K562 (cell line): Measurements from ENCODE around the gene NAIF1. TPM values are rescaled to one million over a fixed set of nuclear protein-coding genes. Genes with fewer than 3 reads are reported as not detected.
A peak's percentile ranks its signal among the peaks of the same experiment; 100 is the strongest.

Experiments used
- ARNT ChIP-seq, 2 experiments: fragments of 450-650 bp; IDR thresholded peaks; 2 replicates each; pipeline ENCODE4 v1.6.1; 2016; ENCODE audit warnings: mild to moderate bottlenecking in 1 of 2
- EHMT2 ChIP-seq: fragments of 450-650 bp; IDR thresholded peaks from 2 replicates; pipeline ENCODE4 v1.6.1; 2018; ENCODE audit warnings: antibody characterized with exemption
- FOSL1 ChIP-seq: fragments of 200-800 bp; sonication (Bioruptor generic); conservative IDR thresholded peaks from 2 replicates; pipeline ENCODE4 v1.6.1; 2016; ENCODE audit warnings: missing genetic modification characterization, missing compliant biosample characterization
- GATA2 ChIP-seq: sonication (generic); formaldehyde crosslinking; IDR thresholded peaks from 2 replicates; pipeline ENCODE4 v1.4.0; 2020; ENCODE audit warnings: mild to moderate bottlenecking, missing genetic modification reagents
- KLF16 ChIP-seq: IDR thresholded peaks from 2 replicates; pipeline ENCODE4 v1.6.1; 2016; ENCODE audit warnings: antibody characterized with exemption
- MTA1 ChIP-seq: fragments of 450-650 bp; IDR thresholded peaks from 2 replicates; pipeline ENCODE4 v1.6.1; 2017; ENCODE audit warnings: borderline replicate concordance
- NFE2 ChIP-seq: IDR thresholded peaks from 2 replicates; pipeline ENCODE4 v1.6.1; 2014; ENCODE audit warnings: antibody characterized with exemption, low read depth
- RCOR1 ChIP-seq, 2 experiments: IDR thresholded peaks; 2 replicates each; pipeline ENCODE4 v1.6.1; 2012; ENCODE audit warnings: low read depth in 2 of 2, low read length in 2 of 2, borderline replicate concordance in 1 of 2, improper control_type of control experiment in 1 of 2
- TEAD4 ChIP-seq, 2 experiments: sonication (generic) in 1 of 2; formaldehyde crosslinking in 1 of 2; IDR thresholded peaks; 2 replicates each; pipeline versions ENCODE4 v1.6.1 to v1.8.0; 2012 to 2022; ENCODE audit warnings: borderline replicate concordance in 1 of 2, inconsistent platforms in 1 of 2, low read length in 1 of 2, mild to moderate bottlenecking in 1 of 2, missing genetic modification reagents in 1 of 2
- ZC3H8 ChIP-seq: fragments of 450-650 bp; IDR thresholded peaks from 2 replicates; pipeline ENCODE4 v1.6.1; 2017
- polyA plus RNA-seq, 8 experiments: library from polyadenylated mRNA; depleted of rRNA in 4 of 8; stranded (reverse) in 5 of 8; unstranded in 3 of 8; fragments of >200 nt; fragmentation: Nextera tagmentation in 2 of 8; fragmentation: Illumina TruSeq in 1 of 8; extraction: Ambion mirVana in 2 of 8; extraction: Trizol in 1 of 8; gene quantifications; 2 replicates each; pipeline versions ENCODE4 v1.2.1 to v1.2.3, GENCODE V29; 2011 to 2014; ENCODE audit warnings: inconsistent platforms in 1 of 8, missing spikeins in 1 of 8
- total RNA-seq, 7 experiments: library from RNA; depleted of rRNA in 6 of 7; stranded (reverse); fragments of >200 nt in 6 of 7; fragmentation: Illumina TruSeq in 2 of 7; extraction: Trizol in 2 of 7; gene quantifications; 2 replicates each; pipeline versions ENCODE4 v1.2.1 to v1.2.3, GENCODE V29; 2011 to 2021; ENCODE audit warnings: low replicate concordance in 1 of 7
- TF ChIP-seq, protein P1 (sequence below), 2 experiments: fragments of 450-650 bp; IDR thresholded peaks; 2 replicates each; pipeline ENCODE4 v1.6.1; 2016
- TF ChIP-seq, protein P2 (sequence below), 2 experiments: fragments of 250-450 bp in 1 of 2; fragments of 450-650 bp in 1 of 2; sonication (Bioruptor Pico) in 1 of 2; IDR thresholded peaks; 2 replicates each; pipeline versions ENCODE4 v1.6.1 to v1.8.0; 2016 to 2021; ENCODE audit warnings: mild to moderate bottlenecking in 2 of 2, moderate library complexity in 2 of 2, missing compliant biosample characterization in 1 of 2, missing genetic modification characterization in 1 of 2
- TF ChIP-seq, protein P3 (sequence below): sonication (generic); formaldehyde crosslinking; IDR thresholded peaks from 2 replicates; pipeline ENCODE4 v1.8.1; 2023; ENCODE audit warnings: mild to moderate bottlenecking, missing genetic modification reagents
- TF ChIP-seq, protein P4 (sequence below): fragments of 250-450 bp; sonication (Bioruptor Pico); IDR thresholded peaks from 2 replicates; pipeline ENCODE4 v1.5.0; 2022; ENCODE audit warnings: mild to moderate bottlenecking

The NAIF1 gene
- total and polyA plus RNA-seq, 9 of the 15 experiments (the other 6 are each of a cell fraction or from before 2014, with no cell fraction given): 4.8 to 26.6 (median 17.2) TPM

DNA sequence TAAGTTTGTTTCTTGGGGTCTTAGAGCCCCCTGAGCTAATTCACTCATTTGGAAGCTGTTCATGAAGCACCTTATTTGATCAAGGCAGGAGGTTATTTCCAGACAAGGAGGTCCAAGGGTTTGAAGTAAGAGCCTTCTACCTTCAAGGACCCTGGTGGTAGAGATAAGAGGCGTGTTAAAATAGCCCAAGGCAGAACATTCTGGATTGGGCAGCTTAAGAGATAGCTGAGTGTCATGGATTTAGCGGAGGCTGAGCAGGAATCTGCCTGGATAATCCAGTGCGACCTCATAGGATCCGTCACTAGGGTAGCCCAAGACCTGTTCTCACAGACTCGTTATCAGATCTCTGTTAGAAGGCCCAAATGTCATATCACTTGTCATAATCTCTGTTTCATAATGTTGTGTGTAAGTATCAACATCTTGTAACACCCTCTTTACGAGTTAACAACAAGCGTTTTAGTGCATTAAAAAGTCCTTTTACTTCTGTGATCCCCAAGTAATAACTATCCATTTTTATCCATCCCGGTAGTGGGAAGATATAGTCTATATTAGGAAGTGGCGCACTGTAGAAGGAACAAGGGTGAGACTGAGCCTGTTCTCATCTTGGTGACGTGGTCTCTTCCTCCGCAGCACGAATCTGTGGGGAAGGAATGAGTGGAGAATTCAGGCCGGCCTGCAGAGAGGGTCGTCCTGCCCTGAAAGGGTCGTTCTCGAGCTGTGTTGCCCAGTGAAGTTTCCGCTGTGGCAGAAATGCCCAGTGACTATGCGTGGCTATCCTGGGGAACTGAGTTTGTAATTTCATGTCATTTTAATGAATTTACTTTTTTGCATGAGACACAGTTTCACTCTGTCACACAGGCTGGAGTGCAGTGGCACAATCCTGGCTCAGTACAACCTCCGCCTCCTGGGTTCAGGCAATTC, 29.8 kb upstream of the NAIF1 start (continued):
- TF ChIP-seq, protein P1, sequence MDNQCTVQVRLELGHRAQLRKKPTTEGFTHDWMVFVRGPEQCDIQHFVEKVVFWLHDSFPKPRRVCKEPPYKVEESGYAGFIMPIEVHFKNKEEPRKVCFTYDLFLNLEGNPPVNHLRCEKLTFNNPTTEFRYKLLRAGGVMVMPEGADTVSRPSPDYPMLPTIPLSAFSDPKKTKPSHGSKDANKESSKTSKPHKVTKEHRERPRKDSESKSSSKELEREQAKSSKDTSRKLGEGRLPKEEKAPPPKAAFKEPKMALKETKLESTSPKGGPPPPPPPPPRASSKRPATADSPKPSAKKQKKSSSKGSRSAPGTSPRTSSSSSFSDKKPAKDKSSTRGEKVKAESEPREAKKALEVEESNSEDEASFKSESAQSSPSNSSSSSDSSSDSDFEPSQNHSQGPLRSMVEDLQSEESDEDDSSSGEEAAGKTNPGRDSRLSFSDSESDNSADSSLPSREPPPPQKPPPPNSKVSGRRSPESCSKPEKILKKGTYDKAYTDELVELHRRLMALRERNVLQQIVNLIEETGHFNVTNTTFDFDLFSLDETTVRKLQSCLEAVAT (IDR thresholded peaks at IDR 0.05): no peak
- no peak for TF ChIP-seq EHMT2
- TF ChIP-seq KLF16: peak; percentile 39; the same call in 1 of the 2 replicates
- no peak for TF ChIP-seq ARNT (IDR thresholded peaks at IDR 0.05)
- TF ChIP-seq, protein P2, sequence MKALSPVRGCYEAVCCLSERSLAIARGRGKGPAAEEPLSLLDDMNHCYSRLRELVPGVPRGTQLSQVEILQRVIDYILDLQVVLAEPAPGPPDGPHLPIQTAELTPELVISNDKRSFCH (CRISPR knock-in tag; IDR thresholded peaks at IDR 0.05): no peak
- TF ChIP-seq, protein P2 (tag; IDR thresholded peaks at IDR 0.05): no peak
- TF ChIP-seq MTA1: peak; percentile 37; the same call in 1 of the 2 replicates
- TF ChIP-seq NFE2: 0 out of 2 replicates have a peak, but pooled peaks have one; percentile 2
- TF ChIP-seq ZC3H8: no peak
- 0 out of 2 replicates have a peak, but pooled peaks have one; percentile 27 for TF ChIP-seq FOSL1 (tag)
- TF ChIP-seq GATA2: peak; percentile 25; the same call in 1 of the 2 replicates
- TF ChIP-seq, protein P3, sequence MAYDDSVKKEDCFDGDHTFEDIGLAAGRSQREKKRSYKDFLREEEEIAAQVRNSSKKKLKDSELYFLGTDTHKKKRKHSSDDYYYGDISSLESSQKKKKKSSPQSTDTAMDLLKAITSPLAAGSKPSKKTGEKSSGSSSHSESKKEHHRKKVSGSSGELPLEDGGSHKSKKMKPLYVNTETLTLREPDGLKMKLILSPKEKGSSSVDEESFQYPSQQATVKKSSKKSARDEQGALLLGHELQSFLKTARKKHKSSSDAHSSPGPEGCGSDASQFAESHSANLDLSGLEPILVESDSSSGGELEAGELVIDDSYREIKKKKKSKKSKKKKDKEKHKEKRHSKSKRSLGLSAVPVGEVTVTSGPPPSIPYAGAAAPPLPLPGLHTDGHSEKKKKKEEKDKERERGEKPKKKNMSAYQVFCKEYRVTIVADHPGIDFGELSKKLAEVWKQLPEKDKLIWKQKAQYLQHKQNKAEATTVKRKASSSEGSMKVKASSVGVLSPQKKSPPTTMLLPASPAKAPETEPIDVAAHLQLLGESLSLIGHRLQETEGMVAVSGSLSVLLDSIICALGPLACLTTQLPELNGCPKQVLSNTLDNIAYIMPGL (CRISPR knock-in tag): no peak
- TF ChIP-seq TEAD4 (IDR thresholded peaks at IDR 0.05; ENCODE audit: low read length): peak; percentile 34; the same call in 1 of the 2 replicates
- TF ChIP-seq TEAD4 (CRISPR knock-in tag; IDR thresholded peaks at IDR 0.05; ENCODE audit: borderline replicate concordance): no peak
- TF ChIP-seq RCOR1 (IDR thresholded peaks at IDR 0.05; ENCODE audit: borderline replicate concordance in 1 of 2, low read depth in 2 of 2, low read length in 2 of 2): 0 out of 4 replicates have a peak, but pooled peaks of 1 of the 2 experiments have one; percentile 15
- TF ChIP-seq, protein P4, sequence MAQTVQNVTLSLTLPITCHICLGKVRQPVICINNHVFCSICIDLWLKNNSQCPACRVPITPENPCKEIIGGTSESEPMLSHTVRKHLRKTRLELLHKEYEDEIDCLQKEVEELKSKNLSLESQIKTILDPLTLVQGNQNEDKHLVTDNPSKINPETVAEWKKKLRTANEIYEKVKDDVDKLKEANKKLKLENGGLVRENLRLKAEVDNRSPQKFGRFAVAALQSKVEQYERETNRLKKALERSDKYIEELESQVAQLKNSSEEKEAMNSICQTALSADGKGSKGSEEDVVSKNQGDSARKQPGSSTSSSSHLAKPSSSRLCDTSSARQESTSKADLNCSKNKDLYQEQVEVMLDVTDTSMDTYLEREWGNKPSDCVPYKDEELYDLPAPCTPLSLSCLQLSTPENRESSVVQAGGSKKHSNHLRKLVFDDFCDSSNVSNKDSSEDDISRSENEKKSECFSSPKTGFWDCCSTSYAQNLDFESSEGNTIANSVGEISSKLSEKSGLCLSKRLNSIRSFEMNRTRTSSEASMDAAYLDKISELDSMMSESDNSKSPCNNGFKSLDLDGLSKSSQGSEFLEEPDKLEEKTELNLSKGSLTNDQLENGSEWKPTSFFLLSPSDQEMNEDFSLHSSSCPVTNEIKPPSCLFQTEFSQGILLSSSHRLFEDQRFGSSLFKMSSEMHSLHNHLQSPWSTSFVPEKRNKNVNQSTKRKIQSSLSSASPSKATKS (CRISPR knock-in tag): no peak
